BLaER1 treated with 17β-estradiol and CSF1 and Interleukin-3, amounts not matched to agents 10 nM and 100 nM (cell line): ENCODE results near the gene NCR2.

ENCODE experiments used
- H3K27ac ChIP-seq, 11 experiments: shearing (Covaris generic); formaldehyde crosslinking; 2 replicates each; pipeline ENCODE4 v1.8.1; 2022
- H3K27me3 ChIP-seq, 11 experiments: shearing (Covaris generic); formaldehyde crosslinking; 2 replicates each; pipeline ENCODE4 v1.8.1; 2022
- H3K36me3 ChIP-seq, 11 experiments: shearing (Covaris generic); formaldehyde crosslinking; 2 replicates each; pipeline ENCODE4 v1.8.1; 2022
- H3K4me1 ChIP-seq, 10 experiments: shearing (Covaris generic); formaldehyde crosslinking; 2 replicates each; pipeline ENCODE4 v1.8.1; 2022
- H3K4me2 ChIP-seq, 11 experiments: shearing (Covaris generic); formaldehyde crosslinking; 2 replicates each; pipeline ENCODE4 v1.8.1; 2022
- H3K4me3 ChIP-seq, 10 experiments: shearing (Covaris generic); formaldehyde crosslinking; 2 replicates each; pipeline ENCODE4 v1.8.1; 2022
- H3K9ac ChIP-seq, 11 experiments: shearing (Covaris generic); formaldehyde crosslinking; 2 replicates each; pipeline ENCODE4 v1.8.1; 2022
- H3K9me3 ChIP-seq, 11 experiments: shearing (Covaris generic); formaldehyde crosslinking; replicated peaks in 1 of 11; 2 replicates each; pipeline ENCODE4 v1.8.1; 2022
- H4K20me1 ChIP-seq, 11 experiments: shearing (Covaris generic); formaldehyde crosslinking; 2 replicates each; pipeline ENCODE4 v1.8.1; 2022
- Cebpa-rat ChIP-seq, 11 experiments: shearing (Covaris generic); IDR thresholded peaks; 2 replicates each; pipeline ENCODE4 v1.8.1; 2022

The NCR2 gene

GRCh38 chr6:41392246-41392645 lies 56.8 kb downstream of the NCR2 start:
- no peak for TF ChIP-seq Cebpa-rat (IDR thresholded peaks at IDR 0.05)
- Histone ChIP-seq H3K4me1 (no peaks in the 10 kb centered on the region), H3K4me2 (no peak overlapping the region), H3K27me3 (no peaks in the 10 kb centered on the region), H4K20me1 (no peaks in the 10 kb centered on the region), H3K36me3 (no peaks in the 10 kb centered on the region; a peak in 1 of 22 replicates), H3K27ac (no peak overlapping the region), H3K9ac (no peak overlapping the region), H3K4me3 (no peak overlapping the region), H3K9me3 (peaks cover 32 to 46% (median 38%) of the 10 kb centered on the region in 11 experiments)

GRCh38 chr6:41396335-41396734 lies 60.9 kb downstream of the NCR2 start:
- no peak for TF ChIP-seq Cebpa-rat (IDR thresholded peaks at IDR 0.05)
- no peak overlapping the region for H3K27ac ChIP-seq
- H3K36me3 ChIP-seq, result no peaks in the 10 kb centered on the region; a peak in 1 of 22 replicates
- H3K9ac ChIP-seq, result no peak overlapping the region
- H3K4me1 ChIP-seq, result no peaks in the 10 kb centered on the region
- no peak overlapping the region for H3K4me2 ChIP-seq
- no peaks in the 10 kb centered on the region for H4K20me1 ChIP-seq
- peaks cover 30 to 47% (median 38%) of the 10 kb centered on the region in 11 experiments for H3K9me3 ChIP-seq
- no peak overlapping the region for H3K4me3 ChIP-seq
- H3K27me3 ChIP-seq, result no peaks in the 10 kb centered on the region

GRCh38 chr6:41399424-41399823 lies 64.0 kb downstream of the NCR2 start:
- H3K4me3 ChIP-seq, result no peak overlapping the region
- H3K4me1 ChIP-seq, result no peaks in the 10 kb centered on the region
- TF ChIP-seq Cebpa-rat (IDR thresholded peaks at IDR 0.05), result no peak
- no peaks in the 10 kb centered on the region for H3K36me3 ChIP-seq
- no peaks in the 10 kb centered on the region for H3K27me3 ChIP-seq
- H3K27ac ChIP-seq, result no peak overlapping the region
- no peak overlapping the region for H3K4me2 ChIP-seq
- no peak overlapping the region for H3K9ac ChIP-seq
- H4K20me1 ChIP-seq, result no peaks in the 10 kb centered on the region
- peaks cover 13 to 33% (median 23%) of the 10 kb centered on the region in 11 experiments for H3K9me3 ChIP-seq
